PC-3 (cell line): ENCODE data around the gene VPS37C. TPM values are rescaled to one million over a fixed set of nuclear protein-coding genes. Genes with fewer than 3 reads are reported as not detected.

ENCODE experiments used
- ATAC-seq: fragments of 200-7000 bp; cut with Tn5 transposase; 2 replicates; pipeline ENCODE4 v1.9.1; 2020; ENCODE audit warnings: mild to moderate bottlenecking, moderate library complexity
- BruUV-seq: library from RNA; stranded (reverse); fragments of 400-500 nt; replicated peaks from 2 replicates; lab custom pipeline; 2021; lab: Mats Ljungman, UMichigan
- CTCF ChIA-PET: fragments of 300-600 bp; sonication (Branson Sonifier 250); formaldehyde crosslinking; loops from one replicate; lab custom pipeline; 2022; ENCODE audit warnings: antibody characterized with exemption; lab: Charles Lee
- POLR2A ChIA-PET: fragments of 300-600 bp; sonication (Branson Sonifier 250); formaldehyde crosslinking; loops from one replicate; lab custom pipeline; 2022; ENCODE audit warnings: antibody characterized with exemption; ENCODE audit not compliant: unreplicated experiment; lab: Charles Lee
- DNase-seq: peaks from one replicate; pipeline ENCODE4 v3.0.0-alpha.2; 2015
- H2AFZ ChIP-seq: fragments of 300-600 bp; sonication (generic); 2 replicates; pipeline ENCODE4 v1.6.0; 2016; ENCODE audit warnings: antibody characterized with exemption, low read length
- H3F3A ChIP-seq: fragments of 300-600 bp; sonication (generic); one replicate; pipeline ENCODE4 v1.6.0; 2017; ENCODE audit warnings: antibody characterized with exemption, low read length, control low read depth, mild to moderate bottlenecking; ENCODE audit not compliant: unreplicated experiment
- H3K27ac ChIP-seq: fragments of 300-600 bp; sonication (generic); 2 replicates; pipeline ENCODE4 v1.5.1; 2016; ENCODE audit warnings: mild to moderate bottlenecking, low read length
- H3K27me3 ChIP-seq: fragments of 300-600 bp; sonication (generic); 2 replicates; pipeline ENCODE4 v1.6.1; 2016; ENCODE audit warnings: low read length, mixed read lengths
- H3K36me3 ChIP-seq: fragments of 300-600 bp; sonication (generic); 2 replicates; pipeline ENCODE4 v1.6.1; 2016; ENCODE audit warnings: low read depth, mixed run types, low read length, mixed read lengths
- H3K4me1 ChIP-seq: fragments of 300-600 bp; sonication (generic); 2 replicates; pipeline ENCODE4 v1.5.1; 2016; ENCODE audit warnings: low read length; ENCODE audit not compliant: insufficient read depth
- H3K4me2 ChIP-seq: fragments of 300-600 bp; sonication (generic); 2 replicates; pipeline ENCODE4 v1.6.0; 2016; ENCODE audit warnings: low read length
- H3K4me3 ChIP-seq: fragments of 300-600 bp; sonication (generic); 2 replicates; pipeline ENCODE4 v1.5.1; 2016; ENCODE audit warnings: mild to moderate bottlenecking, low read length, mixed read lengths
- H3K79me2 ChIP-seq: fragments of 300-600 bp; sonication (generic); 2 replicates; pipeline ENCODE4 v1.6.1; 2017; ENCODE audit warnings: low read length, mixed read lengths
- H3K9ac ChIP-seq: fragments of 300-600 bp; sonication (generic); 2 replicates; pipeline ENCODE4 v1.6.0; 2016; ENCODE audit warnings: mild to moderate bottlenecking, low read length
- H3K9me2 ChIP-seq: fragments of 300-600 bp; sonication (generic); replicated peaks from 2 replicates; pipeline ENCODE4 v1.6.1; 2016; ENCODE audit warnings: mixed run types, low read length, mixed read lengths
- H3K9me3 ChIP-seq: fragments of 300-600 bp; sonication (generic); 2 replicates; pipeline ENCODE4 v1.6.1; 2016; ENCODE audit warnings: low read length, mixed read lengths
- H4K20me1 ChIP-seq: fragments of 300-600 bp; sonication (generic); 2 replicates; pipeline ENCODE4 v1.6.1; 2016; ENCODE audit warnings: low read length, mixed read lengths
- CTCF ChIP-seq: fragments of 300-600 bp; sonication (generic); conservative IDR thresholded peaks from 2 replicates; pipeline ENCODE4 v1.5.1; 2017; ENCODE audit warnings: antibody characterized with exemption, low read depth, mild to moderate bottlenecking, low read length
- EZH2 ChIP-seq: fragments of 300-600 bp; sonication (generic); IDR thresholded peaks from one replicate; pipeline ENCODE4 v1.6.1; 2017; ENCODE audit warnings: antibody characterized with exemption, mild to moderate bottlenecking, low read length; ENCODE audit not compliant: unreplicated experiment
- EZH2phosphoT487 ChIP-seq: fragments of 300-600 bp; sonication (generic); IDR thresholded peaks from 2 replicates; pipeline ENCODE4 v1.6.1; 2018; ENCODE audit warnings: mild to moderate bottlenecking, antibody characterized with exemption, low read length, borderline replicate concordance
- intact Hi-C: fragments of 100-400 bp; cut with micrococcal nuclease; formaldehyde crosslinking; loops from 2 replicates; pipeline ENCODE4 v1.9.0; 2023
- total RNA-seq: library from RNA; depleted of rRNA; stranded (reverse); fragments of >200 nt; gene quantifications from 2 replicates; pipeline ENCODE4 v1.2.3, GENCODE V29; 2014

The VPS37C gene
- total RNA-seq, 1 experiment from 2014 or later = 28.9 TPM

- H3K9ac ChIP-seq = no peak overlapping the region
- no peak for DNase-seq
- H3K4me1 ChIP-seq = no peaks in the 10 kb centered on the region
- peaks cover 14% of the 10 kb centered on the region for H3K9me3 ChIP-seq
- no peak overlapping the region for H3K4me3 ChIP-seq
- no peaks in the 10 kb centered on the region for H3K9me2 ChIP-seq
- no peaks in the 10 kb centered on the region for H3K36me3 ChIP-seq
- H2AFZ ChIP-seq = no peak overlapping the region
- ChIA-PET CTCF (no interaction called here), POLR2A (no interaction called here)
- H3K27ac ChIP-seq = no peak overlapping the region
- peaks cover 26% of the 10 kb centered on the region; the same call in 1 of the 2 replicates for H3K27me3 ChIP-seq
- TF ChIP-seq EZH2phosphoT487 (no peak), EZH2 (no peak), CTCF (no peak)
- H3K4me2 ChIP-seq = no peak overlapping the region
- H3F3A ChIP-seq = no peaks in the 10 kb centered on the region
- H3K79me2 ChIP-seq = no peaks in the 10 kb centered on the region
- no peaks in the 10 kb centered on the region for H4K20me1 ChIP-seq
- ATAC-seq = no peak
- BruUV-seq = no TSS peak
- intact Hi-C loops = no loop called here
Observed at GRCh38 chr11:61194169-61194671, 33.0 kb upstream of the VPS37C start.

- Histone ChIP-seq H3K9me3 (peaks cover 8% of the 10 kb centered on the region), H3K36me3 (no peaks in the 10 kb centered on the region), H3K9ac (no peak overlapping the region), H3K4me1 (no peaks in the 10 kb centered on the region), H3K4me2 (no peak overlapping the region), H3F3A (no peaks in the 10 kb centered on the region), H3K9me2 (no peaks in the 10 kb centered on the region), H4K20me1 (no peaks in the 10 kb centered on the region), H3K27me3 (peaks cover 20% of the 10 kb centered on the region; the same call in 1 of the 2 replicates), H2AFZ (no peak overlapping the region), H3K4me3 (no peak overlapping the region), H3K27ac (no peak overlapping the region), H3K79me2 (no peaks in the 10 kb centered on the region)
- BruUV-seq = no TSS peak
- no peak for ATAC-seq
- no peak for DNase-seq
- TF ChIP-seq EZH2phosphoT487 (no peak), CTCF (no peak), EZH2 (no peak)
- intact Hi-C loops = no loop called here
- POLR2A ChIA-PET = no interaction called here
- CTCF ChIA-PET = no interaction called here
Observed at GRCh38 chr11:61193596-61193995, 32.4 kb upstream of the VPS37C start.

GRCh38 chr11:61189933-61190332 lies 28.7 kb upstream of the VPS37C start:
- intact Hi-C loops = loop anchor here (5.0 kb wide), 1 partner anchor 273 kb away; no protein-coding TSS in a partner anchor
- no peaks in the 10 kb centered on the region for H3K4me1 ChIP-seq
- no peak for DNase-seq
- POLR2A ChIA-PET = no interaction called here
- no peak overlapping the region for H3K27ac ChIP-seq
- no peak overlapping the region for H3K4me2 ChIP-seq
- peaks cover 6% of the 10 kb centered on the region for H3K9me3 ChIP-seq
- H3K9ac ChIP-seq = no peak overlapping the region
- TF ChIP-seq EZH2 = no peak
- no peak for TF ChIP-seq EZH2phosphoT487
- H3K4me3 ChIP-seq = no peak overlapping the region
- ATAC-seq = no peak
- no peaks in the 10 kb centered on the region for H4K20me1 ChIP-seq
- H3F3A ChIP-seq = no peaks in the 10 kb centered on the region
- no TSS peak for BruUV-seq
- H2AFZ ChIP-seq = no peak overlapping the region
- CTCF ChIA-PET = no interaction called here
- no peaks in the 10 kb centered on the region for H3K9me2 ChIP-seq
- no peaks in the 10 kb centered on the region for H3K79me2 ChIP-seq
- H3K36me3 ChIP-seq = no peaks in the 10 kb centered on the region
- H3K27me3 ChIP-seq = 0 out of 2 replicates have a peak, but pooled peaks cover 2% of the 10 kb centered on the region
